GM12878 (cell line): ENCODE results near the gene FMO3. TPM values are rescaled to one million over a fixed set of nuclear protein-coding genes. Genes with fewer than 3 reads are reported as not detected.

Experiments
- CHD1 ChIP-seq: IDR thresholded peaks from 2 replicates; pipeline ENCODE4 v1.6.1; 2012; ENCODE audit warnings: low read depth, low read length, improper control_type of control experiment
- E4F1 ChIP-seq: fragments of 450-650 bp; IDR thresholded peaks from 2 replicates; pipeline ENCODE4 v1.6.1; 2018; ENCODE audit warnings: borderline replicate concordance, mild to moderate bottlenecking; ENCODE audit not compliant: partially characterized antibody
- EZH2 ChIP-seq: IDR thresholded peaks from 2 replicates; pipeline ENCODE4 v1.6.1; 2012; ENCODE audit warnings: low read depth, mild to moderate bottlenecking, control low read depth, inconsistent platforms, low read length, borderline replicate concordance; ENCODE audit not compliant: control insufficient read depth
- FOXK2 ChIP-seq: fragments of 450-650 bp; IDR thresholded peaks from 2 replicates; pipeline ENCODE4 v1.6.1; 2017; ENCODE audit warnings: mild to moderate bottlenecking, moderate library complexity
- SIX5 ChIP-seq: IDR thresholded peaks from 2 replicates; pipeline ENCODE4 v1.6.1; 2011; ENCODE audit warnings: mild to moderate bottlenecking, low read depth, low read length, moderate library complexity; ENCODE audit not compliant: severe bottlenecking
- SRF ChIP-seq, 2 experiments: IDR thresholded peaks; 2 replicates each; pipeline ENCODE4 v1.6.1; 2011; ENCODE audit warnings: low read depth in 2 of 2, low read length in 2 of 2, mild to moderate bottlenecking in 1 of 2, moderate library complexity in 1 of 2
- STAT3 ChIP-seq: IDR thresholded peaks from 2 replicates; pipeline ENCODE4 v1.6.1; 2011; ENCODE audit warnings: low read depth, low read length, improper control_type of control experiment
- YY1 ChIP-seq: IDR thresholded peaks from 2 replicates; pipeline ENCODE4 v1.6.1; 2011; ENCODE audit warnings: low read depth, mild to moderate bottlenecking, low read length
- ZBED1 ChIP-seq: IDR thresholded peaks from 2 replicates; pipeline ENCODE4 v1.6.1; 2016; ENCODE audit warnings: borderline replicate concordance
- ZNF217 ChIP-seq: fragments of 450-650 bp; IDR thresholded peaks from 2 replicates; pipeline ENCODE4 v1.6.1; 2017; ENCODE audit warnings: antibody characterized with exemption, mild to moderate bottlenecking
- ZNF687 ChIP-seq: fragments of 450-650 bp; IDR thresholded peaks from 2 replicates; pipeline ENCODE4 v1.6.1; 2017; ENCODE audit warnings: mild to moderate bottlenecking, moderate library complexity
- polyA plus RNA-seq, 11 experiments: library from polyadenylated mRNA; depleted of rRNA in 4 of 11; unstranded in 6 of 11; stranded (reverse) in 5 of 11; fragments of >200 nt; fragmentation: Nextera tagmentation in 4 of 11; fragmentation: Illumina TruSeq in 1 of 11; extraction: Ambion mirVana in 4 of 11; extraction: Trizol in 1 of 11; gene quantifications; 1 replicate in 1 of 11; 2 replicates in 10 of 11; pipeline versions ENCODE4 v1.2.1 to v1.2.3, GENCODE V29; 2011 to 2016; ENCODE audit warnings: inconsistent platforms in 2 of 11, missing spikeins in 2 of 11, low read depth in 1 of 11
- total RNA-seq, 4 experiments: library from RNA; depleted of rRNA in 3 of 4; stranded (reverse); fragments of >200 nt in 3 of 4; fragmentation: Illumina TruSeq in 1 of 4; extraction: Trizol in 1 of 4; gene quantifications; 2 replicates each; pipeline versions ENCODE4 v1.2.1 to v1.2.3, GENCODE V29; 2013 to 2021

The FMO3 gene
- total and polyA plus RNA-seq, 10 of the 15 experiments (the other 5 are each of a cell fraction or from before 2014, with no cell fraction given), result 0.08 to 0.10 TPM; not detected in 8

GRCh38 chr1:171140956-171141687 is 50.4 kb downstream of the FMO3 start (continued):
- no peak for TF ChIP-seq ZNF687
- no peak for TF ChIP-seq SIX5
- no peak for TF ChIP-seq EZH2
- no peak for TF ChIP-seq ZBED1
- no peak for TF ChIP-seq ZNF217
- TF ChIP-seq CHD1, result no peak
- TF ChIP-seq E4F1, result no peak
- TF ChIP-seq SRF (IDR thresholded peaks at IDR 0.05; ENCODE audit: low read depth in 2 of 2, low read length in 2 of 2), result no peak
- no peak for TF ChIP-seq YY1
- TF ChIP-seq FOXK2, result no peak
- no peak for TF ChIP-seq STAT3
